ENCODE data around the gene SNRPE.

DNA sequence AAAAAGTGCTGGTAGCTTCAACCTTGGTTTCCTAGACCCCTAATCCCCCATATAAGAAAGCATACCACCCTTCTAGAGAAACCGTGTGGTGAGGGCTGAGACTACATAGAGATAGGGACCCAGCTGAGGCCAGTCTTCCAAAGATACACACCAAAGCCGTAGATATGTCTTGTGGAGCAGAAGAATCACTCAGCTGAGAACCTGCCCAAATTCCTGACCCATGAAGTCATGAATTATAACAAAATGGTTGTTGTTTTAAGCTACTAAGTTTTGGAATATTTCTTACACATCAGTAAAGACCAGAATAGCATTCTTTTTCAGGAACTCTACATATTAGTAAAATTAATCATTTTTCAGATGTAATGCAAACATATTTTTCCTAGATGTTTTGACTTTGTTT is 3.3 kb upstream of the SNRPE start:
- TF ChIP-seq, protein P1, sequence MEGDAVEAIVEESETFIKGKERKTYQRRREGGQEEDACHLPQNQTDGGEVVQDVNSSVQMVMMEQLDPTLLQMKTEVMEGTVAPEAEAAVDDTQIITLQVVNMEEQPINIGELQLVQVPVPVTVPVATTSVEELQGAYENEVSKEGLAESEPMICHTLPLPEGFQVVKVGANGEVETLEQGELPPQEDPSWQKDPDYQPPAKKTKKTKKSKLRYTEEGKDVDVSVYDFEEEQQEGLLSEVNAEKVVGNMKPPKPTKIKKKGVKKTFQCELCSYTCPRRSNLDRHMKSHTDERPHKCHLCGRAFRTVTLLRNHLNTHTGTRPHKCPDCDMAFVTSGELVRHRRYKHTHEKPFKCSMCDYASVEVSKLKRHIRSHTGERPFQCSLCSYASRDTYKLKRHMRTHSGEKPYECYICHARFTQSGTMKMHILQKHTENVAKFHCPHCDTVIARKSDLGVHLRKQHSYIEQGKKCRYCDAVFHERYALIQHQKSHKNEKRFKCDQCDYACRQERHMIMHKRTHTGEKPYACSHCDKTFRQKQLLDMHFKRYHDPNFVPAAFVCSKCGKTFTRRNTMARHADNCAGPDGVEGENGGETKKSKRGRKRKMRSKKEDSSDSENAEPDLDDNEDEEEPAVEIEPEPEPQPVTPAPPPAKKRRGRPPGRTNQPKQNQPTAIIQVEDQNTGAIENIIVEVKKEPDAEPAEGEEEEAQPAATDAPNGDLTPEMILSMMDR (conservative IDR thresholded peaks at IDR 0.05; ENCODE audit: low read depth, low read length), result no peak
- no peak for TF ChIP-seq EZH2 (IDR thresholded peaks at IDR 0.05; ENCODE audit: borderline replicate concordance, low read depth, low read length, poor library complexity, severe bottlenecking)
